Fibroblast of skin of left biceps (primary cell): ENCODE data around the gene PPP1R3E.
"Not testable (repeated sequence)": the region's sequence is repeated elsewhere in the genome, so short reads cannot be mapped to it uniquely, and the experiment has no call there.

ENCODE experiments used
- DNase-seq, 2 experiments: peaks; one replicate each; pipeline ENCODE4 v3.0.0-alpha.2; 2013; ENCODE audit warnings: low read depth in 2 of 2

PPP1R3E gene

GRCh38 chr14:23297611-23298277, 4.9 kb downstream of the PPP1R3E start:
- DNase-seq, result no peak

DNA sequence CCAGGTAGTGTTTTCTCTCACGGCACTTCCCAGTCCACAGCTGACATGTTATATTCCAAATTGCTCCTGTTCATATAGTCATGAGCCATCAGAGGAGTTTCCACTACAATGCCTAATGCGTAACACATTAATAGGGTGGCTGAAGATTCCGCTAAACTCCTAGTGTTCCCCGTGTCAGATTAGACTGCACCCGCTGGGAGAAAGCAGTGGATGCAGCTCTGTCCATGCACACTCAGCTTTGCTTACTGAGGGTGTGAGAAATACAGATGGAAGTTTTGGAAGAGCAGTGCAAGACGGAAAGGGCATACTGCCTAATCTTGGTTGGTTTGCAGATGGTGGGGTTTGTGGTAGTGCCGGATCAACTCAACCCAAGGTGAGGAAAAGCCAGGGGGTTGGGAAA, 5.6 kb downstream of the PPP1R3E start:
- no peak for DNase-seq

GRCh38 chr14:23296012-23296777, 6.5 kb downstream of the PPP1R3E start:
- no peak for DNase-seq

DNA sequence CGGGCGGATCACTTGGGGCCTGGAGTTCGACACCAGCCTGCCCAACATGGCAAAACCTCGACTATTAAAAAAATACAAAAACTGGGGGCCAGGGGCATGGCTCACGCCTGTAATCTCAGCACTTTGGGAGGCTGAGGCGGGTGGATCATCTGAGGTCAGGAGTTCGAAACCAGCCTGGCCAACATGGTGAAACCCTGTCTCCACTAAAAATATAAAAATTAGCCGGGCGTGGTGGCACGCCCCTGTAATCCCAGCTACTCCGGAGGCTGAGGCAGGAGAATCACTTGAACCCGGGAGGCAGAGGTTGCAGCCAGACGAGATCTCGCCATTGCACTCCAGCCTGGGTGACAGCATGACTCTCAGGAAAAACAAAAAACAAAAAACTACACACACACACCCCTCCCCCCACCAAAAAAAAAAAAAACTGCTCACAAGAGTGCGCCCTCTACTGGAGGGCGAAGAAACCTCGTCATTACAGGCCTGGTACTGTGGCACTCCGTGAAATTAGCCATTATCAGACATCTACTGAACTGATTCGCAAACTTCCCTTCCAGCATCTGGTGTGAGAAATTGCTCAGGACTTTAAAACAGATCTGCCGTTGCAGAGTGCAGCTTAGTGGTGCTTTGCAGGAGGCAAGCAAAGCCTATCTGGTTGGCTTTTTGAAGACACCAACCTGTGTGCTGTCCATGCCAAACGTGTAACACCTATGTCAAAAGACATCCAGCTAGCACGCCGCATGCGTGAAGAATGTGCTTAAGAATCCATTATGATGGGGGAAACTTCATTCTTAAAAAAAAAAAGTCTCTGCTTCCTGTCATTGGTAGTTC, 7.7 kb downstream of the PPP1R3E start:
- DNase-seq, result no peak

GRCh38 chr14:23286902-23287479, 15.7 kb downstream of the PPP1R3E start:
- DNase-seq, result no peak

DNA sequence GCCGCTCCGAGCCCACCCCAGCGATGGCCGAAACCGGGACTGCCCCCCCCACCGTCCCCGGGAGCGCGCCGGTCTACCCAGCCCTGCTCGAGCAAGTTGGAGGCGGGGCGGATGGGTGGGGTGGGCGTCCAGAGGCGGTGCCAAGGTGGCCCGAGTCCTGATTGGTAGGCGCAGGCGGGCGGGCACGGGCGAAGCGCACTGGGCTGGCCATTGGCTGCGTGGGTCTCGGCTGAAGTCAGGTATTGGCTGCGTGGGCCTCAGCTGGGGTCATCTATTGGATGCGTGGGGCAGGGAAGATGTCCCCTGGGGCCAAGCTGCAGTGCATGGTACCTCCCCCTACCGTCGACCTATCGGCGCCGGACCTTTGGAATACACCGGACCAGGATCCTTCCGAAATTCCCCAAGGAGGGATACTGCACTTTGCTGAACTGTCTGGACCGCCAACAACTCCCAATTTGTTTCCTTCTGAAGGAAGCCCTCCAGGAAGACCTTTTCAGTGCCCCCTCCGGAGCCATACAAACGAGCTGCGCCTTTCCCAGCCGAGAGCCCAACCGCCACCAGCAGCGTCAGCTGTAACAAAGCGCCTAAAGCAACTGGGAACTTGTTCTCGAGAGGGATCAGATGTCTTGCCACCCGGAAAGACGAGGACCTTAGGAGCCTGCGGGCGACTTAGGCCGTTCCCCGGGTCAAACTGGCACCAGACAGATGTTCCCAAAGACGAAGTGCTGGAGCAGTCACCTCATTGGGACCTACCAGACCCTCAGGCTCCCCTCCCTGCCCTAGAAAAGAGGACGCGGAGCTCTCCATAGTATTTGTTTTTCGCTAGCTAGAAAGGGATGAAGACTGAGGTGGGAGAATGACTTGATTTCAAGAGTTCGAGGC, 16.4 kb downstream of the PPP1R3E start, which contains the start of gene HOMEZ:
HOMEZ (minus strand) TSS at position 113 of the 882 bp plus-strand sequence. CDS start 180 bp downstream, outside the sequence.
- DNase-seq, result peak; percentile 95

DNA sequence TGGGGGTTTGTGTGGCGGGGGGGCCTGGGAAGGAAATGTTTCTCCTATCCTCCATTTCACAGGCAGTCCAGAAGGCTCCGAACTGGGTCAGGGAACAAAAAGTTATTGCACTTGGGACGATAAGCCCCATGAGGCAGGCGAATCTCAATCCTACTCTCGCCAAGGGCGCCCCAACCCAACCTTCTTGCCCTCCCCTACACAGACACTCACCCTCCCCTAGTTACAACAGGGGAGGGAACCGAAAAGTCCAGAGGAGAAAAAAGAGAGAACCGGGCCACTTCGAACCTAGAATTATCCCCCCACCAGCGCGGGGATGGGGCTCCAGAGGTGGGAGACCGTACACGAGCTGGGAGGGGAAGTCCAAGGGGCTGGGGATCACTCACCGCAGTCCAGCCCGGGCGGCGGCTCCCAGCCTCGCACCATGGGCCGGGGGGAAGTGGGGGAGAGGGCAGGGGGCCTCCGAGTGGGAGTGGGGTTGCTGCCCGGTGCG, 17.1 kb downstream of the PPP1R3E start:
- no peak for DNase-seq

- no peak for DNase-seq
Measured at GRCh38 chr14:23284654-23285529, 17.8 kb downstream of the PPP1R3E start.

- no peak for DNase-seq
Measured at GRCh38 chr14:23281247-23281646, 21.4 kb downstream of the PPP1R3E start.

GRCh38 chr14:23277928-23278327, 24.7 kb downstream of the PPP1R3E start:
- not testable (repeated sequence) for DNase-seq

- DNase-seq, result no peak
Measured at GRCh38 chr14:23277189-23277588, 25.5 kb downstream of the PPP1R3E start.

- DNase-seq, result no peak
Measured at GRCh38 chr14:23275412-23275811, 27.2 kb downstream of the PPP1R3E start.

GRCh38 chr14:23269193-23269592, 33.5 kb downstream of the PPP1R3E start:
- no peak for DNase-seq

DNA sequence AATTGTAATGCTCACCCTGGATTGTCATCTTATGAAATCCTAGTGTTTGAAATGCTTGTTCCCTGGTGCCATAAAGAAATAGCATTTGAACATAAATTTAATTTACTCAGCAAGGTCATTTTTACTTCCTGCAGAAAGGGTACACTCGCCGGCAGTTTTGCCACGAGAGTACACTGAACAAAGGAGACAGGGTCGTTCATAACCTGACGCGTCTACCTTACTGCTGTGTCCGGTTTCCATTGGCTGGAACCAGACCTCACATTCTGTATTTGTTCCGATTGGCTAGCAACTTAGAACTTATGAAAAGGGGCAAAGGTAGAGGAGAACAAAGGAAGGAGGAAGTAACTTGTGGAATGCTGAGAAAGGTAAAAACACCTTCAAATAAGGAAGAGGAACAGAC, 41.8 kb downstream of the PPP1R3E start:
- DNase-seq, result not testable (repeated sequence)

DNA sequence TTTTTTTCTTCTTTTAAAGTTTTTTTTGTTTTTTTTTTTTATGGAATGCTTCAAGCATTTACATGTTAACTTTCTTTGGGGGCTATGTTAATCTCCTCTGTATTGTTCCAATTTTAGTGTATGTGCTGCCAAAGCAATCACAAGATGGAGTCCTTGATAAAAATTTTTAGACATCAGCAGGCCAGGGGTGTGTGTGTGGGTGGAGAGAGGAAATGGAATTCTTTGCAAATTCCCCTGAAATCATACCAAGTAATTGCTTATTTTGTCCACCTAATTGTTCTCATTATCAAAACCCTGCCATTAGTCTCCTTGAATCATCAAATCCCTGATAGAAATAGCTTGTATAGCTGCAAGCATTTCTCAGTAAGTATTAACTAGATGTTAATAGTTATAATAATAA, 43.2 kb downstream of the PPP1R3E start:
- DNase-seq, result no peak

DNA sequence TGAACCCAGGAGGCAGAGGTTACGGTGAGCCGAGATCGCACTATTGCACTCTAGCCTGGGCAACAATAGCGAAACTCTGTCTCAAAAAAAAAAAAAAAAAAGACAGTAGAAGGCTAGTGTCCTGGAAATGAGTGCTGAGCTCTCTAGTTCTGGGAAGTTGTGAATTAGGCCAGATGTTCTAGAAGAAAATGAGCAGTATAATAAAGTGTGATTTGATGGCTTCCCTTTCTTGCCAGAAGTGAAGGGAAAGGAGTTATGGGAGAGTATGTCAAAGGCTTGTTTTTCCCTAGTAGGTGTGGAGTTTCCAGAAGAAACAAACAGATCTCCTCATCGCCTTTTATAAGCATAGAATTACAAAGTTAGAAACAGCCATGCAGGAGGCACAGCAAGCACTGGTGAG, 44.4 kb downstream of the PPP1R3E start:
- DNase-seq, result no peak

DNA sequence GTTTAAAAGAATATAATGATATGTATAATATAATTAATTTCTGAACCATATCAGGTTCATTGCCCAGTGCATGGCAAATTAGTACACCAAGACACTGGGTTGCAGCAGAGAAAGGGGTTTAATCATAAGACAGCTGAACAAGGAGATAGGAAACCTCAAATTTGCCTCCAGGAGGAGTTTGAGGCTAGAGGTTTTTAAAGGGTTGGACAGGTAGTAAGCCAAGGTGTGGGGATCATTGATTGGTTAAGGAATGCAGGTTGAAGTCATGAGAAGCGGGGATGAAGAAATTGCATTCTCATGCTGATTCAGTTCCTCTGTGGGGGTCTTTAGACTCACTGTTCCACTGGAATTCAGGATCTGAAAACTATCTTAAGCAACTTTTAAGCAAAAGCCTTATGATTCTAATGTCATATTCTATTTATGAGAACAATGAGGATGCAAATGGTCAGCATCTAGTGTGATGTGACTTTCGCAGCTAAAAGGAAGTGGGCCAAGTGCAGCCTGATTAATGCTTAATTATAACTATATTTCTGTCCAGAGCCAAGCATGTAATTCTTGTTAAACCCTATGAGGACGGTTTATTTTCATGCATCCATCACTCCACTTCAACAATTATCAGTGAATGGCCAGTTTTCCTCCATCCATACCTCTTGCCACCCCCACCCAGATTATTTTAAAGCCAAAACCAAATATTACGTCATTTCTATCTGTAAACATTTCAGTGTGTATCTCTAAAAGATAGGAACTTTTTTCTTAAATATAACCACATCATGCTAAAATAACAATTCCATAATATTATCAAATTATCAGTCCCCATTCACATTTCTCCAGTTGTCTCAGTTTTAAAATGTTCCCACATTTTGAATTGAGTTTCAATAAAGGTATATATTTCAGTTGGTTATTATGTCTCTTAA, 50.0 kb downstream of the PPP1R3E start:
- DNase-seq, result no peak

- no peak for DNase-seq
Measured at GRCh38 chr14:23252006-23252405, 50.7 kb downstream of the PPP1R3E start.

DNA sequence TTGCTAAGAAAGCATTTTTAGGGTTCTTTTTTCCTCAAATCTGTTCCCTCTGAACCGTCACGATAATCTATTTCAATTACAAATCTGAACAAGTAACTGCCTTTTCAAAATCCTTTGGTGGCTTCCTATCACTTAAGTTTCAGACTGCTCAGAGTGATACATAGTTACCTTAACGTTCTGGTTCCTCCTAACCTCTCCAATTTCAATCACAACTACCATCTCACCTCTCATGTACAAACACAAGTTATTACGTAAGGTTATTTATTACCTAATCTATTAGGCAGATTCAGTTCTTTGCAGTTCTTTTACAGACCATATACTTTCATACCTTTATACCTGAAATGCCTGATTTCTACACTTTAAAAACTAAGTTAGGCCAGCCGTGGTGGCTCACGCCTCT, 52.8 kb downstream of the PPP1R3E start:
- DNase-seq, result no peak
